ENCODE data around the gene RFFL.
"Not testable (repeated sequence)": the region's sequence is repeated elsewhere in the genome, so short reads cannot be mapped to it uniquely, and the experiment has no call there.

DNA sequence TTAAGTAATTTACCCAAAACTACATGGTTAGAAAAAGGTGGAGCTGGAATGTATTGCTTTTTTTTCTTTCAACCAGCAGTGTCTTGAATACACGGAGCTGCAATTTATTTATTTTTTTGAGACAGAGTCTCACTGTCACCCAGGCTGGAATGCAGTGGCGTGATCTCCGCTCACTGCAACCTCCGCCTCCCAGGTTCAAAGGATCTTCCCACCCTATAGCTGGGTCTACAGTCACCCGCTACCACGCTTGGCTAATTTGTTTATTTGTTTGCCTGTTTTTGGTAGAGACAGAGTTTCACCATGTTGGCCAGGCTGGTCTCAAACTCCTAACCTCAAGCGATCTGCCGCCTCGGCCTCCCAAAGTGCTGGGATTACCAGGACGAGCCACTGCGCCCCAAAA, 27.2 kb upstream of the RFFL start:
- TF ChIP-seq CTCF, POLR2A (IDR thresholded peaks at IDR 0.05): not testable (repeated sequence)
